ENCODE data around the gene LYRM7.
"Not testable (repeated sequence)": the region's sequence is repeated elsewhere in the genome, so short reads cannot be mapped to it uniquely, and the experiment has no call there.

The LYRM7 gene

GRCh38 chr5:131182839-131183238, 12.1 kb downstream of the LYRM7 start:
- DNase-seq, result no peak

- DNase-seq, result no peak
Measured at GRCh38 chr5:131185523-131186104, 14.9 kb downstream of the LYRM7 start.

GRCh38 chr5:131186561-131187256, 16.0 kb downstream of the LYRM7 start:
- no peak for DNase-seq

GRCh38 chr5:131193106-131193505, 22.4 kb downstream of the LYRM7 start:
- no peak for DNase-seq

- DNase-seq, result not testable (repeated sequence)
Measured at GRCh38 chr5:131193897-131194296, 23.2 kb downstream of the LYRM7 start.

GRCh38 chr5:131194725-131195124, 24.0 kb downstream of the LYRM7 start:
- DNase-seq, result no peak

- DNase-seq, result no peak
Measured at GRCh38 chr5:131195696-131196095, 25.0 kb downstream of the LYRM7 start.

- DNase-seq, result no peak
Measured at GRCh38 chr5:131196331-131196730, 25.6 kb downstream of the LYRM7 start.

- no peak for DNase-seq
Measured at GRCh38 chr5:131198625-131199024, 27.9 kb downstream of the LYRM7 start.

GRCh38 chr5:131200560-131200959, 29.8 kb downstream of the LYRM7 start:
- DNase-seq, result no peak

GRCh38 chr5:131204964-131205363, 34.2 kb downstream of the LYRM7 start:
- no peak for DNase-seq

- DNase-seq, result no peak
Measured at GRCh38 chr5:131206061-131206460, 35.3 kb downstream of the LYRM7 start.

GRCh38 chr5:131206772-131207171, 36.0 kb downstream of the LYRM7 start:
- no peak for DNase-seq

GRCh38 chr5:131209175-131209505, 38.4 kb downstream of the LYRM7 start:
- no peak for DNase-seq

- no peak for DNase-seq
Measured at GRCh38 chr5:131209506-131210150, 38.9 kb downstream of the LYRM7 start.

GRCh38 chr5:131210151-131210510, 39.4 kb downstream of the LYRM7 start:
- DNase-seq, result no peak

- DNase-seq, result no peak
Measured at GRCh38 chr5:131211669-131212068, 40.9 kb downstream of the LYRM7 start.

GRCh38 chr5:131212471-131213021, 41.8 kb downstream of the LYRM7 start:
- DNase-seq, result no peak

- DNase-seq, result no peak
Measured at GRCh38 chr5:131214609-131215227, 44.0 kb downstream of the LYRM7 start.

- DNase-seq, result no peak
Measured at GRCh38 chr5:131217791-131218190, 47.0 kb downstream of the LYRM7 start.

- DNase-seq, result no peak
Measured at GRCh38 chr5:131218392-131218791, 47.6 kb downstream of the LYRM7 start.

- DNase-seq, result no peak
Measured at GRCh38 chr5:131220566-131220965, 49.8 kb downstream of the LYRM7 start.

GRCh38 chr5:131221008-131221703, 50.4 kb downstream of the LYRM7 start:
- no peak for DNase-seq
